Lower leg skin (tissue), 4 donors: ENCODE measurements around the gene HOMEZ. TPM values are rescaled to one million over a fixed set of nuclear protein-coding genes. Genes with fewer than 3 reads are reported as not detected.
"Not testable (repeated sequence)": the region's sequence is repeated elsewhere in the genome, so short reads cannot be mapped to it uniquely, and the experiment has no call there.

Experiments used
- DNase-seq, 2 donors: peaks; one replicate each; pipeline ENCODE4 v3.0.0-alpha.2; 2019; ENCODE audit warnings: low spot score in 2 of 2
- H3K4me3 ChIP-seq: fragments of 200-600 bp; sonication (generic); 2 replicates; pipeline ENCODE4 v1.5.1; 2017; ENCODE audit warnings: mild to moderate bottlenecking, low read depth; ENCODE audit not compliant: poor library complexity, severe bottlenecking
- POLR2A ChIP-seq, 2 donors: fragments of 450-650 bp; IDR thresholded peaks; one replicate each; pipeline ENCODE4 v1.6.1; 2016 to 2017; ENCODE audit warnings: antibody characterized with exemption in 2 of 2, mild to moderate bottlenecking in 1 of 2, moderate library complexity in 1 of 2
- WGBS, 2 donors: methylation state at CpG; one replicate each; pipeline ENCODE4 v1.1.5; 2018; 5-methylcytosine and 5-hydroxymethylcytosine counted together
- intact Hi-C: fragments of 100-400 bp; cut with DNase I; formaldehyde crosslinking; loops from one replicate; pipeline ENCODE4 v1.15.0; 2023; ENCODE audit warnings: low total_unique reads
- total RNA-seq, 4 donors: library from RNA; depleted of rRNA; stranded (reverse); fragments of >200 nt; gene quantifications; one replicate each; pipeline ENCODE4 v1.1.0, GENCODE V29; 2016
- TF ChIP-seq, protein P1 (sequence below), 3 donors: fragments of 450-650 bp; IDR thresholded peaks; one replicate each; pipeline ENCODE4 v1.5.1; 2016; ENCODE audit warnings: antibody characterized with exemption in 3 of 3, mild to moderate bottlenecking in 3 of 3, moderate library complexity in 2 of 3

The HOMEZ gene
- 1 to 10 TPM; 5.3 to 9.7 (median 8.5) TPM for total RNA-seq

GRCh38 chr14:23286020-23286901, at the start of gene HOMEZ:
Gene HOMEZ, minus strand, starts transcription at chr14:23286132. Its CDS starts 180 bp downstream, at chr14:23285952.
- TF ChIP-seq, protein P1, sequence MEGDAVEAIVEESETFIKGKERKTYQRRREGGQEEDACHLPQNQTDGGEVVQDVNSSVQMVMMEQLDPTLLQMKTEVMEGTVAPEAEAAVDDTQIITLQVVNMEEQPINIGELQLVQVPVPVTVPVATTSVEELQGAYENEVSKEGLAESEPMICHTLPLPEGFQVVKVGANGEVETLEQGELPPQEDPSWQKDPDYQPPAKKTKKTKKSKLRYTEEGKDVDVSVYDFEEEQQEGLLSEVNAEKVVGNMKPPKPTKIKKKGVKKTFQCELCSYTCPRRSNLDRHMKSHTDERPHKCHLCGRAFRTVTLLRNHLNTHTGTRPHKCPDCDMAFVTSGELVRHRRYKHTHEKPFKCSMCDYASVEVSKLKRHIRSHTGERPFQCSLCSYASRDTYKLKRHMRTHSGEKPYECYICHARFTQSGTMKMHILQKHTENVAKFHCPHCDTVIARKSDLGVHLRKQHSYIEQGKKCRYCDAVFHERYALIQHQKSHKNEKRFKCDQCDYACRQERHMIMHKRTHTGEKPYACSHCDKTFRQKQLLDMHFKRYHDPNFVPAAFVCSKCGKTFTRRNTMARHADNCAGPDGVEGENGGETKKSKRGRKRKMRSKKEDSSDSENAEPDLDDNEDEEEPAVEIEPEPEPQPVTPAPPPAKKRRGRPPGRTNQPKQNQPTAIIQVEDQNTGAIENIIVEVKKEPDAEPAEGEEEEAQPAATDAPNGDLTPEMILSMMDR (IDR thresholded peaks at IDR 0.05): peak in 1 of 3 donors; percentile 70
- TF ChIP-seq POLR2A (IDR thresholded peaks at IDR 0.05): no peak
- WGBS, 2 donors: 0 to 2% methylated on average over 28 to 40 of the region's 53 CpGs
- peak within 1 kb of the TSS; percentile 77 for H3K4me3 ChIP-seq
- intact Hi-C loops: no loop called here
- peak; percentile 99 to 100 for DNase-seq

- no peak for DNase-seq
- TF ChIP-seq, protein P1 (IDR thresholded peaks at IDR 0.05): no peak
- TF ChIP-seq POLR2A (IDR thresholded peaks at IDR 0.05): no peak
- H3K4me3 ChIP-seq: no peak overlapping the region
- 86 to 89% methylated on average over 5 of the region's 5 CpGs for WGBS, 2 donors
- intact Hi-C loops: no loop called here
These were observed 49.7 kb upstream of the HOMEZ start for GRCh38 chr14:23335623-23336022.

DNA sequence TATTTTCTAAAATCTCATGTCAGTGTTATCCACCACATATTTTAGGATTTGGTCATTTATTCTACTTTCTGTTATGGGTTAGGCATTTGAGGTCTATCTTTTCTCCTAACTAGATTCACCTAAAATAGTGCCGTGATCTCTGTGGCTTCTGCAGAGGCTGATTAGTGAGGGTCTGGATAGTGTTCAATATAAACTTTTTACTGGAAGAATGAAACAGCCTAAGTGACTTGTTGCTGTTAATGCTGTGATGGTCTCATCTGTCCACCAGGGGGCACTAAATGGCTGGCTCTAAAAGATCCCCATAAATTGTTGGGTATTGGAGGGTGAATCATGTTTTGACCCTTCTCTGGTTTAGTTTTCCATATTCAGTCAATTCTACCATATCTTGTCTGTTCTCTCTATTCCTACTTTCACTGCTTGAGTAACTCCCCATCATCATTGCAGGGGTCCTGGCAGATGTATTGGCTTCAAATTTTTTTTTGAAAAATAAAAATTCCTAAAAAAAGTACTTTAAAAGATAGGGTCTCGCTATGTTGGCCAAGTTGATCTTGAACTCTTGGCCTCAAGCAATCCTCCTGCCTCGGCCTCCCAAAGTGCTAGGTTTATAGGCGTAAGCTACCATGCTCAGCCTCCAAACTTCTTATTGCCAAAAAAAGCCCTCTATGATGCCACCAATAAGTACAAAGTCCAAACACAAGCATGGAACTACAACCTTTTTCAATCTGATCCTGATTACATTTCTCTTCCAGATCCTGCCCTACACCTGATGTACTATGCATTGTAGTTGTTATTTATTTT, 42.2 kb upstream of the HOMEZ start:
- TF ChIP-seq POLR2A (IDR thresholded peaks at IDR 0.05): no peak
- TF ChIP-seq, protein P1 (IDR thresholded peaks at IDR 0.05): peak in 1 of 3 donors; percentile 70
- WGBS, 2 donors: 38 to 43% methylated on average over 4 of the region's 4 CpGs
- intact Hi-C loops: loop anchor here (5.0 to 10.0 kb wide), 2 partner anchors 54 to 147 kb away; no protein-coding TSS in a partner anchor
- no peak overlapping the region for H3K4me3 ChIP-seq
- DNase-seq: peak; percentile 65 to 91

- WGBS, 2 donors: 74 to 76% methylated on average over 13 of the region's 13 CpGs
- peak in 1 of 2 donors; percentile 53 for DNase-seq
- TF ChIP-seq, protein P1 (IDR thresholded peaks at IDR 0.05): no peak
- no peak for TF ChIP-seq POLR2A (IDR thresholded peaks at IDR 0.05)
- H3K4me3 ChIP-seq: no peak overlapping the region
- intact Hi-C loops: loop anchor here (5.0 to 10.0 kb wide), 2 partner anchors 56 to 148 kb away; no protein-coding TSS in a partner anchor
These were observed 40.8 kb upstream of the HOMEZ start for GRCh38 chr14:23326491-23327332.

DNA sequence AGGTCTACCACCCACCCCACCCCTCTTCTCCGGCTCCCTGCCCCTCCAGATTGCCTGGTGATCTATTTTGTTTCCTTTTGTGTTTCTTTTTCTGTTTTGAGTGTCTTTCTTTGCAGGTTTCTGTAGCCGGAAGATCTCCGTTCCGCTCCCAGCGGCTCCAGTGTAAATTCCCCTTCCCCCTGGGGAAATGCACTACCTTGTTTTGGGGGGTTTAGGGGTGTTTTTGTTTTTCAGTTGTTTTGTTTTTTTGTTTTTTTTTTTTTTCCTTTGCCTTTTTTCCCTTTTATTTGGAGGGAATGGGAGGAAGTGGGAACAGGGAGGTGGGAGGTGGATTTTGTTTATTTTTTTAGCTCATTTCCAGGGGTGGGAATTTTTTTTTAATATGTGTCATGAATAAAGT, 39.8 kb upstream of the HOMEZ start:
- H3K4me3 ChIP-seq, DNase-seq: not testable (repeated sequence)
- 90 to 91% methylated on average over 5 of the region's 5 CpGs for WGBS, 2 donors
- intact Hi-C loops: loop anchor here (5.0 to 10.0 kb wide), 2 partner anchors 57 to 149 kb away; no protein-coding TSS in a partner anchor
